OCI-LY7 (cell line): ENCODE results near the gene SYVN1.

Experiments
- EZH2phosphoT487 ChIP-seq: fragments of 200-600 bp; sonication (generic); IDR thresholded peaks from 2 replicates; pipeline ENCODE4 v1.6.1; 2018; ENCODE audit warnings: low read depth, borderline replicate concordance, mild to moderate bottlenecking, mixed run types, antibody characterized with exemption, low read length, moderate library complexity, mixed read lengths
- TF ChIP-seq, protein P1 (sequence below): fragments of 200-600 bp; sonication (generic); conservative IDR thresholded peaks from 2 replicates; pipeline ENCODE4 v1.5.1; 2014; ENCODE audit warnings: mild to moderate bottlenecking, antibody characterized with exemption, low read length, moderate library complexity, mixed read lengths

DNA sequence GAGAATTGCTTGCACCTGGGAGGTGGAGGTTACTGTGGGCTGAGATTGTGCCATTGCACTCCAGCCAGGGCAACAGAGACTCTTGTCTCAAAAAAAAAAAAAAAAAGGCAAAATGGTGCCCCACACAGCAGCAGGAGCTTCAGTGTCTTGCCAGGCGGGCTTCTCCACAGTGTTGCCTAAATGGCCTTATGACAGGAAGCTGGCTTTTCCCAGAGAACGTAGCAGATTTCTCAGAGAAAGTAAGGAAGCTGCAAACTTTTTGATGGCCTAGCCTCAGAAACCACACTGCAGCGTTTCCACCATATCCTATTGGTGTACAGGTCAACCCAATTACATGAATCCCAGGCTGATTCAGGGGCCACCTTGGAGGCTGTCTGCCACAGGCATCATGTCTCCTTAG is 23.0 kb upstream of the SYVN1 start:
- TF ChIP-seq, protein P1, sequence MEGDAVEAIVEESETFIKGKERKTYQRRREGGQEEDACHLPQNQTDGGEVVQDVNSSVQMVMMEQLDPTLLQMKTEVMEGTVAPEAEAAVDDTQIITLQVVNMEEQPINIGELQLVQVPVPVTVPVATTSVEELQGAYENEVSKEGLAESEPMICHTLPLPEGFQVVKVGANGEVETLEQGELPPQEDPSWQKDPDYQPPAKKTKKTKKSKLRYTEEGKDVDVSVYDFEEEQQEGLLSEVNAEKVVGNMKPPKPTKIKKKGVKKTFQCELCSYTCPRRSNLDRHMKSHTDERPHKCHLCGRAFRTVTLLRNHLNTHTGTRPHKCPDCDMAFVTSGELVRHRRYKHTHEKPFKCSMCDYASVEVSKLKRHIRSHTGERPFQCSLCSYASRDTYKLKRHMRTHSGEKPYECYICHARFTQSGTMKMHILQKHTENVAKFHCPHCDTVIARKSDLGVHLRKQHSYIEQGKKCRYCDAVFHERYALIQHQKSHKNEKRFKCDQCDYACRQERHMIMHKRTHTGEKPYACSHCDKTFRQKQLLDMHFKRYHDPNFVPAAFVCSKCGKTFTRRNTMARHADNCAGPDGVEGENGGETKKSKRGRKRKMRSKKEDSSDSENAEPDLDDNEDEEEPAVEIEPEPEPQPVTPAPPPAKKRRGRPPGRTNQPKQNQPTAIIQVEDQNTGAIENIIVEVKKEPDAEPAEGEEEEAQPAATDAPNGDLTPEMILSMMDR: no peak
- TF ChIP-seq EZH2phosphoT487: no peak
